HG03280 (cell line): ENCODE data around the gene TLCD3B.

Experiments
- ATAC-seq: cut with Tn5 transposase; IDR thresholded peaks from one replicate; pipeline ENCODE4 v1.9.1; 2021; ENCODE audit warnings: mild to moderate bottlenecking, moderate library complexity; ENCODE audit not compliant: unreplicated experiment

Gene TLCD3B

DNA sequence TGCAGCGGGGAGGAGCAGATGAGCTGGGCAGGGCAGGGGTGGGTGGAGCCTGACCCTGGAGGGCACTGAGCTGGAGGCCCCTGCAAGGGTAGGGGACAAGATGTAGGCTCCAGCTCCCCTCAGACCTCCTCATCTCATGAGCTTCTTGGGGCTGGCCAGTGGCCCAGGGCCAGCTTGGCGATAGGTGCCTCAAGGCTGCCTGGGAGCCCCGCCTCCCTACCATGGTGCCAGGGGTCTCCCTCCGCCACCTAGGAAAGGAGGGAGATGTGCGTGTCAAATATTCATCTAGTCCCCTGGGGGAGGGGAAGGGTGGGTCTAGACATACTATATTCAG is 39.5 kb downstream of the TLCD3B start:
- no peak for ATAC-seq

DNA sequence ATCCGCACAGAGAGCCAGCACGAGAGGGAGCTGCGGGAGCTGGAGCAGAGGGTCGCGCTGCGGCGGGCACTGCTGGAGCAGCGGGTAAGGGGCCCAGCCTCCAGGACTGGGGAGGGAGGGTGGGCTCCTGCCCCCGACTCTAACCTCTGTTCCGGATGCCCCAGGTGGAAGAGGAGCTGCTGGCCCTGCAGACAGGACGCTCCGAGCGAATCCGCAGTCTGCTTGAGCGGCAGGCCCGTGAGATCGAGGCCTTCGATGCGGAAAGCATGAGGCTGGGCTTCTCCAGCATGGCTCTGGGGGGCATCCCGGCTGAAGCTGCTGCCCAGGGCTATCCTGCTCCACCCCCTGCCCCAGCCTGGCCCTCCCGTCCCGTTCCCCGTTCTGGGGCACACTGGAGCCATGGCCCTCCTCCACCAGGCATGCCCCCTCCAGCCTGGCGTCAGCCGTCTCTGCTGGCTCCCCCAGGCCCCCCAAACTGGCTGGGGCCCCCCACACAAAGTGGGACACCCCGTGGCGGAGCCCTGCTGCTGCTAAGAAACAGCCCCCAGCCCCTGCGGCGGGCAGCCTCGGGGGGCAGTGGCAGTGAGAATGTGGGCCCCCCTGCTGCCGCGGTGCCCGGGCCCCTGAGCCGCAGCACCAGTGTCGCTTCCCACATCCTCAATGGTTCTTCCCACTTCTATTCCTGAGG is 40.0 kb downstream of the TLCD3B start:
- ATAC-seq: no peak

DNA sequence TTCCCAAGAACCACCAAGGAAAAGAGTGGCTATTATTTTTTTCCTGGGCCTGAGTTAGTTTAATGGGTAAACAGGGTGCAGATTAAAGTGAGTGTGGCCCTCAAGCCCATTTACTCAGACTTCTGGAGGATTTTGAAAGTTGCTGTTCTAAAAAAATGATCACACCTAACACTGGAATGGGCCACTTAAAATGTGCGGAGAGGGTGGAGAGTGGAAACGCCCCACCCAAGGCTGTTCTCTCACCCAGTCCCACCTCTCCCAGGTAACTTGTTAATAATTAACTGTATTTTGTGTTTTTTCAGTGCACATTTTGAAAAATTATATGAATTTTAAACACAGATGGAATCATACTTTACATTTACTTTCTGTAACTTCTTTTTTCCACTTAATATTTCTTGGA is 41.0 kb downstream of the TLCD3B start:
- no peak for ATAC-seq

DNA sequence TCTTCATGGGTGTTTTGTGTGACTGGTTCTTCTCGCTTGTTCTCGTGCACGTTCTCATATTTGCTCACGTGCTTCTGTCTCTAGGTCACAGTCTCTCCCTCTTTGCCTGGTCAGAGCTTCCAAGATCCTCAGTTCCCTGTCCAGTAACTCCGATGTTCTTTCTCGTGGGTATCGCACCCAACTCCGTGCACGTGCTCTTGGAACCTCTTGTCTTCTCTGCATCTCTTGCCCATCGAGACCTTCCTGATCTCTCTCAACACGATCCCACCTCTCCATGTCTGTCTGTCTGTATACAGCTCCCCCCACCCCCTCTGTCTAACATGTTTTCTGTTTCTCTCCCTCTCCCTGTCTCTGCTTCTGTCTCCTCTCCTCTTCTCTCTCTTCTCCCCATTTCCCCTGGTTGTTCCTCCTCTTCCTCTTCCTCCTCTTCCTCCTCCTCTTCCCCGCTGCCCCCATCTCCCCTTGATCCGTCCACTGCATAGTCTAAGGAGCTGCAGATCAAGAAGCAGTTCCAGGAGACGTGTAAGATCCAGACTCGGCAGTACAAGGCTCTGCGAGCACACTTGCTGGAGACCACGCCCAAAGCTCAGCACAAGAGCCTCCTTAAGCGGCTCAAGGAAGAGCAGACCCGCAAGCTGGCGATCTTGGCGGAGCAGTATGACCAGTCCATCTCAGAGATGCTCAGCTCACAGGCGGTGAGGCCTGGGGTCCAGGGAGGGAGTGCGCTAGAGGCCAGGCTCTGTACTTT is 41.8 kb downstream of the TLCD3B start:
- no peak for ATAC-seq

DNA sequence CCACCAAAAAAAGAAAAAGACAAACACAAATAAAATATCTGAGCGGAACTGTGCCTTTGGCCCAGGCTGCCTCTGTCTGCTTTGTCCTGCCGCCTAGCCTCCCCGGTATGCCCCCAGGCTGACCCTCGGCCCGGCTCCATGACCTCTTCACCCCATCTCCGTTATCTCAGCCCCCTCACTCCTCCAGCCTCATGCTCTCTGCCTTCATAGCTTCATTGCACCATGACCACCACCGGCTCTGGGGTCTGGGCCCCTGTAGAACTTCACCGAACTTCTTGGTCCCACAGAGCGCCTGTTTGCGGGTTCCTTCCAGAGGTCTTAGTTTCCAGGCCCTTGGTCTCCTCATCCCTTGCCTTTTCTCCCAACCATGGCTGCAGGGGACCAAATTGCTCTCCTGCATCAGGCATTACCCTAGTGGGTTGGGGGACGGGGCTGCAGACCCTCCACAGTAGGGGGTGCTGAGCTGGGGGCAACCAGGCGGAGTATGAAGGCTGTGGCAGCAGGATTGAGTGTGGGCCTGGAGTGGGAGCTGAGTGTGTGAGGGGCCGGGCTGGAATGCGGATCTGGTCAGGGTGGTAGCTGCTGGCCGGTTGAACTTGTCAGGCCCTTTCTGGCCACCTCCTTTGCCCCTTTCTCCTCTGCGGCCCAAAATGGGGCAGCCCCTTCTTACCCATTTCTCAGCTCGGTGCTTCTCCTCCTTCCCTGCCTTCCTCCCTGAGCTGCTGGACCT is 42.6 kb downstream of the TLCD3B start:
- no peak for ATAC-seq

DNA sequence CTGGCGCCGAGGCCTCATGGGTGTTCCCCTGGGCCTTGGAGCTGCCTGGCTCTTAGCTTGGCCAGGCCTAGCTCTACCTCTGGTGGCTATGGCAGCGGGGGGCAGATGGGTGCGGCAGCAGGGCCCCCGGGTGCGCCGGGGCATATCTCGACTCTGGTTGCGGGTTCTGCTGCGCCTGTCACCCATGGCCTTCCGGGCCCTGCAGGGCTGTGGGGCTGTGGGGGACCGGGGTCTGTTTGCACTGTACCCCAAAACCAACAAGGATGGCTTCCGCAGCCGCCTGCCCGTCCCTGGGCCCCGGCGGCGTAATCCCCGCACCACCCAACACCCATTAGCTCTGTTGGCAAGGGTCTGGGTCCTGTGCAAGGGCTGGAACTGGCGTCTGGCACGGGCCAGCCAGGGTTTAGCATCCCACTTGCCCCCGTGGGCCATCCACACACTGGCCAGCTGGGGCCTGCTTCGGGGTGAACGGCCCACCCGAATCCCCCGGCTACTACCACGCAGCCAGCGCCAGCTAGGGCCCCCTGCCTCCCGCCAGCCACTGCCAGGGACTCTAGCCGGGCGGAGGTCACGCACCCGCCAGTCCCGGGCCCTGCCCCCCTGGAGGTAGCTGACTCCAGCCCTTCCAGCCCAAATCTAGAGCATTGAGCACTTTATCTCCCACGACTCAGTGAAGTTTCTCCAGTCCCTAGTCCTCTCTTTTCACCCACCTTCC is 43.5 kb downstream of the TLCD3B start:
- ATAC-seq: no peak

DNA sequence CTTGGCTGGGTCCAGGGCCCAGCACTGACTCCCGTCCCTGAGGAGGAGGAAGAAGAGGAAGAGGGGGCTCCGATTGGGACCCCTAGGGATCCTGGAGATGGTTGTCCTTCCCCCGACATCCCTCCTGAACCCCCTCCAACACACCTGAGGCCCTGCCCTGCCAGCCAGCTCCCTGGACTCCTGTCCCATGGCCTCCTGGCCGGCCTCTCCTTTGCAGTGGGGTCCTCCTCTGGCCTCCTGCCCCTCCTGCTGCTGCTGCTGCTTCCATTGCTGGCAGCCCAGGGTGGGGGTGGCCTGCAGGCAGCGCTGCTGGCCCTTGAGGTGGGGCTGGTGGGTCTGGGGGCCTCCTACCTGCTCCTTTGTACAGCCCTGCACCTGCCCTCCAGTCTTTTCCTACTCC is 44.1 kb downstream of the TLCD3B start:
- no peak for ATAC-seq

DNA sequence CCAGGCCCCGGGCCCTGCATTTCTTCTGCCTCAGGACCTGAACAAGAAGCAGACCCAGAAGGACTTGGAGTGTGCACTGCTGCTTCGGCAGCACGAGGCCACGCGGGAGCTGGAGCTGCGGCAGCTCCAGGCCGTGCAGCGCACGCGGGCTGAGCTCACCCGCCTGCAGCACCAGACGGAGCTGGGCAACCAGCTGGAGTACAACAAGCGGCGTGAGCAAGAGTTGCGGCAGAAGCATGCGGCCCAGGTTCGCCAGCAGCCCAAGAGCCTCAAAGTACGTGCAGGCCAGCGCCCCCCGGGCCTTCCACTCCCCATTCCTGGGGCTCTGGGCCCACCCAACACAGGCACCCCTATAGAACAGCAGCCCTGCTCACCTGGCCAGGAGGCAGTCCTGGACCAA is 44.8 kb downstream of the TLCD3B start:
- no peak for ATAC-seq

DNA sequence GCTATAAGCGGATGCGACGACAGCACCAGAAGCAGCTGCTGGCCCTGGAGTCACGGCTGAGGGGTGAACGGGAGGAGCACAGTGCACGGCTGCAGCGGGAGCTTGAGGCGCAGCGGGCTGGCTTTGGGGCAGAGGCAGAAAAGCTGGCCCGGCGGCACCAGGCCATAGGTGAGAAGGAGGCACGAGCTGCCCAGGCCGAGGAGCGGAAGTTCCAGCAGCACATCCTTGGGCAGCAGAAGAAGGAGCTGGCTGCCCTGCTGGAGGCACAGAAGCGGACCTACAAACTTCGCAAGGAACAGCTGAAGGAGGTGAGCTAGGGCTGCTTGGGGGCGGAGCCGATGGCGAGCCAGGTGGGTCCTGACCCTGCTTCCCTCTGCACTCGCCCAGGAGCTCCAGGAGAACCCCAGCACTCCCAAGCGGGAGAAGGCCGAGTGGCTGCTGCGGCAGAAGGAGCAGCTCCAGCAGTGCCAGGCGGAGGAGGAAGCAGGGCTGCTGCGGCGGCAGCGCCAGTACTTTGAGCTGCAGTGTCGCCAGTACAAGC is 45.7 kb downstream of the TLCD3B start:
- no peak for ATAC-seq

DNA sequence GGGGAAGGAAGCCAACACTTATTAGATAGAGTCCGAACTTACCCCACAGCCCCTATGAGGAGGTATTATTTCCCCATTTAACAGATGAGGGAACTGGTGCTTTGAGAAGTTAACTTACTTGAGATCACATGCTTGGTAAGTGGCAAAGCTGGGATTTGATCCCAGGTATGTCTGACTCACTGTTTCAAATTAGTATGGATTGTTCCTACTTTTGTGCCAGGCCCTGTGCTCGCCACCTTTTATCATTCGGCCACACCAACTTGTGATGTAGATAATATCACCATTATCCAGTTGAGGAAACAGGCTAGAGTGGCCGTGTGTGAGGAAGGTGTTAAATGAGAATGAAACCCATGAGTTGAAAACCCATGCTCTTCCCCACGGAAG is 46.3 kb downstream of the TLCD3B start:
- ATAC-seq: no peak

DNA sequence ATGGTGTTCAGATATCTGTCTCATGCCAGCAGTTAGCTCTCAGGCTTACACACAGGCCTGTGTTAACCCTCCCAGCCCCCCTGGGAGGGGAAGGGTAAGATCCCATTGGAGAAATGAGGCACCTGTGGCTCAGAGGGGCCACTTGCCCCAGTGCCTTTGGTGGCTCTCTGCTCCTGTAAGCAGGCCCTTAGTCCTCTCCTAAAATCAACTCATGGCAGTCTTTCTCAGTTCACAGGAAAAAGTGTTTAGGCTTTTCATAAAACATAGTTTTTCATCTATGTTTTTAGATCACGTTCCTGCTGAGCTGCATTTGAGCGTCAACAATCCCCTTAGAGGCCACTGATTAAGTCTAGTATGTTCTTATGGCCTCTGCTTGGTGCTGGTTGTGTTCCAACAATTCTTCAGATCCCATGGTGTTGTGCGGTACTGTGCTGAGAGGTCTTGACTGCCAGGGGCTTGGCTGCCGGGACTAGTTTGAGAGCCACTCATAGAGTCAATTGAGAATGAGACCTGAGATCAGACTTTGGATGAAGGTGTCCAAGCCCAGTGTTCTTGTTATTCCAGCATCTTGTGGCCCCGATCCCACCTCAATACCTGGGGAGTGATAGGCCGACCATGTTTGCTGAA is 46.8 kb downstream of the TLCD3B start:
- no peak for ATAC-seq

DNA sequence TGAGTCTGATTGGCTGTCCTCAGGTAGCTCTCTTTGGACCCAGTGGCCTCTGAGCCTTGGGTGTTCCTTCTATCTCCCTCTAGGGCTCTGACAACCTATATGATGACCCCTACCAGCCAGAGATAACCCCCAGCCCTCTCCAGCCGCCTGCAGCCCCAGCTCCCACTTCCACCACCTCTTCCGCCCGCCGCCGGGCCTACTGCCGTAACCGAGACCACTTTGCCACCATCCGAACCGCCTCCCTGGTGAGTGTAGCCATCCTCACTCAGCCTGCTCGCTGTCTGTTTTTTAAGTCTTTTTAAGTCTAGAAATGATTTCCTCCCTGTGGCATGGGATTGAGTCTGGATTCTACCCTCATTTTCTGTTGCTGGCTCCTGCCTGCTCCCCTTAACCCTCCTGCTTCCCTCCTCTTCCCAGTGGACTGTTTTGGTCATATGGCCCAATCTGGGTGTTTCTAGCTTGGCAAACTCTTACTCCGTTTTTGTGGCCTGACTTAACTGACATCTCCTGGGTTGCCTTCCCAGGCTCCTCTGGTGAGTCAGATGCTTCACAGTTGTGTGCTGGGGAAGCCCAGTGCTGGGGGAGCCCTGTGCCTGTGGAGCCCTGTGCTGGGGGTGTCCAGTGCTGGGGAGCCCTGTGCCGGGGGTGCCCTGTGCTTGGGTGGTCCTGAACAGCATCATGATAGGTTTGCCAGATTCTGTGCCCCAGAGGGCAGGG is 47.5 kb downstream of the TLCD3B start:
- no peak for ATAC-seq

DNA sequence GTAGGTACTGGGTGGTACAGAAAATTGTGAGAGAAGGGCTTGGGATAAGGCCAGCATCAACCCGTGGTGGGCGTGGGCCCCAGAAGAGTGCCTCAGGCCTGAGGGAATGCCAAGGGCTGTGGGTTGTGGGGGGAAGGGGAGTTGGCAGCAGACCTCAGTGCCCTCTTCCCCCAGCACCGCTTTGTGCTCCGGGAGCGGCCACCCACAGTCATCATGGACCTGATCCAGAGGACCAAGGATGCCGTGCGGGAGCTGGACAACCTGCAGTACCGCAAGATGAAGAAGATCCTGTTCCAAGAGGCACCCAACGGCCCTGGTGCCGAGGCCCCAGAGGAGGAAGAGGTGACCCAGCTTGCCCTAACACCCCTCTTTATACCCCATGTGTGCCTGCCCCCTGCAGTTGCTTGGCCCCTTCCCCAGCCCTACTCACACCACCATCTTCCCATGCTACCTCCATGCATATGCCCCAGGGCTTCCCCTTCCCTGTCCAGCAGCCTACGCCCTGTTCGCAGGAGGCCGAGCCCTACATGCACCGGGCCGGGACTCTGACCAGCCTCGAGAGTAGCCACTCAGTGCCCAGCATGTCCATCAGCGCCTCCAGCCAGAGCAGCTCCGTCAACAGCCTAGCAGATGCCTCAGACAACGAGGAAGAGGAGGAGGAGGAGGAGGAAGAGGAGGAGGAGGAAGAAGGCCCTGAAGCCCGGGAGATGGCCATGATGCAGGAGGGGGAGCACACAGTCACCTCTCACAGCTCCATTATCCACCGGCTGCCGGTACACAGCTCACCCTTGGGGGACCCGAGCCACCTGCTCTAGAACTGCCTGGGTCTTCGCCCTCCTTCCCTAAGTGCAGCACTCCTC is 48.3 kb downstream of the TLCD3B start:
- no peak for ATAC-seq

DNA sequence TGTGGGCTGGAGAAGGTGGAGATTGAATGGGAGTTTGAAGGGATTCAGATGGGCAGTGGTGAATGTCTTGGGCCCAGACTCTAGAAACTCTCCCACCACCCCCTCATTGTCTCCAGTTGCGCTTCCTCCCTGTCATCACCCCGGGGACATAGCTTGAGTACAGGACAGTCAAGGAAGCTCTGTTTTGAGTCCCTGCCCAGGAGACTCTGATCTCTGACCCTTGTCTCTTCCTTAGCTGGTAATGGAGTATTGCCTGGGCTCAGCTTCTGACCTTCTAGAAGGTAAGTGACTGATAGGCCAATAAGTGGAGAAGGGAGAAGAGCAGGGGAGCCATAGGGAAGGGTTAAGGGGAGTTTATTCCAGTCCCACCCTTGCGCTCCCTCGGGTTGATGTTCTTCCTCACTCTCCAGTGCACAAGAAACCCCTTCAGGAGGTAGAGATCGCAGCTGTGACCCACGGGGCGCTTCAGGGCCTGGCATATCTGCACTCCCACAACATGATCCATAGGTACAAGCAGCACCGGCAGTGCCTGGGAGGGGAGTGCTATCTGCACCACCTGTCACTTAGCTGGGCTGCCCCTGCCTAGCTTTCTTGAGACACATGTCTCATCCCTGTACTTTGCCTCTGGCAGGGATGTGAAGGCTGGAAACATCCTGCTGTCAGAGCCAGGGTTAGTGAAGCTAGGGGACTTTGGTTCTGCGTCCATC is 52.4 kb downstream of the TLCD3B start:
- no peak for ATAC-seq

DNA sequence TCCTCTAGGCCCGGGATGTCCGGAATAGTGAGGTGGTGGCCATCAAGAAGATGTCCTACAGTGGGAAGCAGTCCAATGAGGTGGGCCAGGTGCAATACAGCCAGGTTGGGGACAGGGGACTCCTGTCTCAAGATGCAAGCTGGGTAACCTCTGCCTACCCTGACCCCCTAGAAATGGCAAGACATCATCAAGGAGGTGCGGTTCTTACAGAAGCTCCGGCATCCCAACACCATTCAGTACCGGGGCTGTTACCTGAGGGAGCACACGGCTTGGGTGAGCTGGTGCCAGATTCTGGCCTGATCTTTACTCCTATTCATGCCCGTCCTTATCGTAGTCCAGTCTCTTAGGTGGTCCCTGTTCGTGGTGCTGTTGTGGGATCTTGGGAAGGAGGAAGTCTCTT is 53.0 kb downstream of the TLCD3B start:
- no peak for ATAC-seq

DNA sequence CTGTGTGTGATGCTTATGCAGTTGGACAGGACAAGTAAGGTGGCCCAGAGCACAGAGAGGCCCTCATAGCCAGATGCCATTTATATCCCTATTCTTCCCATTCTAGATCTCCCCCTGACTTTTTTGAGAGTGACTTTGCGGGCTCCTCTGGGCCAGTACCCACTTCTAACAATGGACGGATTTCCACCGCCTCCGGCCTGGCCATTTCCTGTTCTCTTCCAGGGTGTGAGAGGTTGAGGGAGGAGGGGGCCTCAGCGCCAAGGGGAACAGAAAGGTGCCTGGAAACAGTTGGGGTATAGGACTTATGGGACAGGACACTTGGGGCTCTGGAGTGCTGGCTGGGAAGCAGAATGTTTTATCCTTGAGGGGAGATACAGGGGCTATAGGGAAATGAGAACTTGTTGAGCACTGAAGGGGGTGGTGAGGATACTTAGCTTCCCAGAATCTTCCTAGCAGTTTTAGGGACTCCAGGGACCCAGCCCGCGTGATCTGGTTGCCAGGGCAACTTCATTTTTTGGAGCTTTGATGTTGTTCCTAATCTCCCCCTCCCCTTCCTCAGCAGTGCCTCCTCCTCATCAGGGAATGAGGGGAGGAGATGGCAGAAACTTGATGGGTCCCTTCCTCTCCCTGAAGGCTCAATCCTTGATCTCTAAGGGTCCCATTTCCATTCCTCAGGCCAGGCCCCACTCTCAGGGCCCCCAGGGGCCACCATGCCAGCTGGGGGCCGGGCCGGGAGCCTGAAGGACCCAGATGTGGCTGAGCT is 53.8 kb downstream of the TLCD3B start:
- ATAC-seq: no peak

DNA sequence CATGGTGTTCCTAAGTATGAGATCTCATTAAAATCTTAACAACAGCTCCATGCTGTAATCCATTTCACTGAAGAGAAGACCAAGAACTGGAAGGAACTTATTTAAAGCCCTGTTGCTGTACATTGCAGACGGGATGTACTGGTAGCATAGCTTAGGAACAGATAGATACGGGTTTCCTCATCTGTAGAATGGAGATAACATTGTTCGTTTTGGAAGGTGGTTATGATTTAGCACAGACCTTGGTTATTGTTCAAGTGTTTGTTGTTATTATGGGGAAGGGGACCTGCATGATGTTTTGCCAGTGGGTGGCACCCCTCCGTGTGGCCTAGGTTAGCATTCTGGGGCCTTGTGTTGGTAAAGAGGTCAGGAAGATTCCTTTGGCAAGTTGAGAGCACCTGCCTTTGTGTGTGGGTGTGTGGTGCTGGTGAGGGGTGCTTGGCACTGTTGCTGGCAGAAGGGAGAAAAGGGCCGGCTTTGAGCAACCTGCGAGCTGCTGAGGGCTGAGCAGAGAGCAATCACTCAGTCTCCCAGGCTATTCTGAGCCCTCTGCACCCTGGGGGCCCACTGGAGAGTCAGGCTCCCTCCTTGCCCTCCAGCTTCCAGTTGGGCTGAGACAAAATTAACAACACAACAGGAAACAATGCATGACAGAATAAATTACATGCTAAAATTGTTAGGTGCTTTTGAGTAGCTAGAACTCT is 55.1 kb downstream of the TLCD3B start:
- no peak for ATAC-seq
